HepG2 (cell line): Measurements from ENCODE around the gene PRPSAP2. TPM values are rescaled to one million over a fixed set of nuclear protein-coding genes. Genes with fewer than 3 reads are reported as not detected.

Experiments
- ATAC-seq: fragments of 200-7000 bp; cut with Tn5 transposase; 3 replicates; pipeline ENCODE4 v1.9.1; 2020; ENCODE audit warnings: mild to moderate bottlenecking, moderate library complexity
- BruUV-seq: library from RNA; stranded (reverse); fragments of 400-500 nt; replicated peaks from 2 replicates; lab custom pipeline; 2021; lab: Mats Ljungman, UMichigan
- CTCF ChIA-PET: fragments of 300-600 bp; formaldehyde crosslinking; extraction: SDS; loops from one replicate; lab custom pipeline; 2021; ENCODE audit warnings: low total read pairs, inconsistent platforms, low intra/inter-chr PET ratio; lab: Yijun Ruan, JAX
- POLR2A ChIA-PET: fragments of 350-600 bp; sonication (Branson Sonifier 250); formaldehyde crosslinking; loops from one replicate; lab custom pipeline; 2020; ENCODE audit warnings: antibody characterized with exemption, inconsistent platforms; lab: Yijun Ruan, JAX
- DNase-seq: peaks from one replicate; pipeline ENCODE4 v3.0.0-alpha.2; 2015; ENCODE audit warnings: low spot score
- FAIRE-seq: peaks from 3 replicates; lab custom pipeline; 2011; peaks lifted over from hg19 to GRCh38; lab: Jason Lieb, UNC
- H2AFZ ChIP-seq: one replicate; pipeline ENCODE4 v1.6.1; 2011; ENCODE audit warnings: low read length, inconsistent platforms
- H3K27ac ChIP-seq: fragments of 300-600 bp; 3 replicates; pipeline ENCODE4 v1.8.0; 2011; ENCODE audit warnings: mixed run types, mild to moderate bottlenecking, mixed read lengths, low read length, inconsistent platforms; ENCODE audit not compliant: insufficient read depth; ENCODE audit errors: extremely low read length
- H3K27me3 ChIP-seq, 2 experiments: fragments of 200-600 bp in 1 of 2; 2 replicates in 1 of 2; 3 replicates in 1 of 2; pipeline versions ENCODE4 v1.6.0 to v1.8.0; 2011; ENCODE audit warnings: low read length in 2 of 2, mild to moderate bottlenecking in 2 of 2, moderate library complexity in 2 of 2, inconsistent platforms in 1 of 2; ENCODE audit not compliant: insufficient read depth in 2 of 2, control insufficient read depth in 1 of 2
- H3K36me3 ChIP-seq, 2 experiments: fragments of 200-600 bp in 1 of 2; replicated peaks in 1 of 2; 2 replicates in 1 of 2; 3 replicates in 1 of 2; pipeline versions ENCODE4 v1.5.1 to v1.8.0; 2011; ENCODE audit warnings: low read length in 2 of 2, inconsistent platforms in 1 of 2; ENCODE audit not compliant: insufficient read depth in 2 of 2, control insufficient read depth in 1 of 2
- H3K4me1 ChIP-seq: 2 replicates; pipeline ENCODE4 v1.5.1; 2012; ENCODE audit warnings: low read length, inconsistent platforms; ENCODE audit not compliant: insufficient read depth
- H3K4me2 ChIP-seq: 2 replicates; pipeline ENCODE4 v1.6.0; 2011; ENCODE audit warnings: low read depth, low read length, inconsistent platforms
- H3K4me3 ChIP-seq, 3 experiments: fragments of 200-600 bp in 1 of 3; sonication (generic), shearing (Covaris generic) in 1 of 3; replicated peaks in 1 of 3; 2 replicates each; pipeline ENCODE4 v1.5.1; 2011 to 2016; ENCODE audit warnings: low read length in 3 of 3, inconsistent platforms in 2 of 3, low read depth in 2 of 3, mild to moderate bottlenecking in 2 of 3, control low read depth in 1 of 3, mixed read lengths in 1 of 3; ENCODE audit not compliant: insufficient read depth in 1 of 3
- H3K79me2 ChIP-seq: one replicate; pipeline ENCODE4 v1.6.1; 2011; ENCODE audit warnings: low read length, inconsistent platforms; ENCODE audit not compliant: insufficient read depth
- H3K9ac ChIP-seq: 2 replicates; pipeline ENCODE4 v1.6.0; 2011; ENCODE audit warnings: mild to moderate bottlenecking, low read depth, low read length, inconsistent platforms; ENCODE audit not compliant: insufficient read depth
- H3K9me3 ChIP-seq: 2 replicates; pipeline ENCODE4 v1.5.1; 2012; ENCODE audit warnings: mild to moderate bottlenecking, low read length
- H4K20me1 ChIP-seq: 2 replicates; pipeline ENCODE4 v1.6.0; 2011; ENCODE audit warnings: inconsistent platforms, mild to moderate bottlenecking, low read length, moderate library complexity; ENCODE audit not compliant: insufficient read depth
- ARNTL ChIP-seq: sonication (generic); formaldehyde crosslinking; IDR thresholded peaks from 2 replicates; pipeline ENCODE4 v1.4.0; 2020; ENCODE audit warnings: mild to moderate bottlenecking, missing genetic modification reagents
- HMGA1 ChIP-seq: sonication (generic); formaldehyde crosslinking; conservative IDR thresholded peaks from 2 replicates; pipeline ENCODE4 v1.4.0; 2020; ENCODE audit warnings: missing genetic modification reagents
- JDP2 ChIP-seq: sonication (generic); formaldehyde crosslinking; IDR thresholded peaks from 2 replicates; pipeline ENCODE4 v1.8.1; 2022; ENCODE audit warnings: missing genetic modification reagents, borderline replicate concordance
- SNAI1 ChIP-seq: sonication (generic); formaldehyde crosslinking; IDR thresholded peaks from 2 replicates; pipeline ENCODE4 v1.5.0; 2020; ENCODE audit warnings: mild to moderate bottlenecking, missing genetic modification reagents, borderline replicate concordance
- ZMAT3 ChIP-seq: sonication (generic); formaldehyde crosslinking; conservative IDR thresholded peaks from 2 replicates; pipeline ENCODE4 v1.7.0; 2021; ENCODE audit warnings: missing genetic modification reagents
- ZNF121 ChIP-seq: sonication (generic); formaldehyde crosslinking; IDR thresholded peaks from 2 replicates; pipeline ENCODE4 v1.5.0; 2020; ENCODE audit warnings: mild to moderate bottlenecking, missing genetic modification reagents
- ZNF276 ChIP-seq: sonication (generic); formaldehyde crosslinking; IDR thresholded peaks from 2 replicates; pipeline ENCODE4 v1.4.0; 2020; ENCODE audit warnings: mild to moderate bottlenecking, low read depth, missing genetic modification reagents
- WGBS: methylation state at CpG from one replicate; pipeline ENCODE4 v1.1.6; 2017; ENCODE audit warnings: low lambda C conversion rate; 5-methylcytosine and 5-hydroxymethylcytosine counted together
- in situ Hi-C: cut with HindIII; loops from 2 replicates; pipeline ENCODE4 v1.10.0; 2017; ENCODE audit warnings: low pct_unique_long_range_greater_than_20kb; ENCODE audit not compliant: extremely low pct_ligation_motif_present
- intact Hi-C: fragments of 100-400 bp; cut with micrococcal nuclease; formaldehyde crosslinking; loops from one replicate; pipeline ENCODE4 v1.10.0; 2022; ENCODE audit not compliant: unreplicated experiment
- polyA plus RNA-seq, 8 experiments: library from polyadenylated mRNA; depleted of rRNA in 3 of 8; stranded (reverse) in 7 of 8; unstranded in 1 of 8; fragments of >200 nt; fragmentation: Illumina TruSeq in 4 of 8; extraction: Trizol in 4 of 8; gene quantifications; 2 replicates each; pipeline versions ENCODE4 v1.2.1 to v1.2.3, GENCODE V29; 2011 to 2016; ENCODE audit warnings: low read depth in 4 of 8, missing spikeins in 1 of 8, mixed read lengths in 1 of 8; ENCODE audit not compliant: insufficient read depth in 1 of 8
- total RNA-seq, 5 experiments: library from RNA; depleted of rRNA; stranded (reverse); fragments of >200 nt; fragmentation: Illumina TruSeq; extraction: Trizol; gene quantifications; 2 replicates each; pipeline ENCODE4 v1.2.3, GENCODE V29; 2016; ENCODE audit warnings: low read depth in 1 of 5

PRPSAP2 gene
- total and polyA plus RNA-seq, 2 of the 13 experiments (the other 11 are each of a cell fraction or from before 2014, with no cell fraction given): 34.0 to 58.9 TPM

DNA sequence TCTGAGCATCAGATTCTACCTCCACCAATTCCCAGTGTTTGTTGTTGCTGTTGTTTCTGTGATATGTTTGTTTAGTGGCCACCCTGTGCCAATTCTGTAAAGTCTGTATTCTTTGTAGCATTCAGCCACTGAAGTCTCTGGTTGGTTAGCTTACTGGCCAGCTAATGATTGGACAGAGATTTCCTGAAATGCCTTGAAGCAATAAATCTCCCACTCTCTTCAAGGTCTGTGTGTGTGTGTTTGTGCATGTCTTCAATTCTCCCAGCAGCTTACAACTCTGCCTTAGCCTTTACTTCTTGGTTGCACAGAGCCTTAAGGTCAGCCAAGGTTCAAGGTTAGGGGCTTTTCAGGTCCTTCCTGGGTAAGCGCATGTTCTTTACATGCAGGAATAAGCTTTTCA, 38.2 kb downstream of the PRPSAP2 start (continued):
- TF ChIP-seq ARNTL (CRISPR knock-in tag): no peak
- no peak for TF ChIP-seq JDP2 (CRISPR knock-in tag)
- no peak for TF ChIP-seq ZNF276 (CRISPR knock-in tag)
- no peak for TF ChIP-seq HMGA1 (CRISPR knock-in tag)
- TF ChIP-seq, all 625 proteins: peak for 0

DNA sequence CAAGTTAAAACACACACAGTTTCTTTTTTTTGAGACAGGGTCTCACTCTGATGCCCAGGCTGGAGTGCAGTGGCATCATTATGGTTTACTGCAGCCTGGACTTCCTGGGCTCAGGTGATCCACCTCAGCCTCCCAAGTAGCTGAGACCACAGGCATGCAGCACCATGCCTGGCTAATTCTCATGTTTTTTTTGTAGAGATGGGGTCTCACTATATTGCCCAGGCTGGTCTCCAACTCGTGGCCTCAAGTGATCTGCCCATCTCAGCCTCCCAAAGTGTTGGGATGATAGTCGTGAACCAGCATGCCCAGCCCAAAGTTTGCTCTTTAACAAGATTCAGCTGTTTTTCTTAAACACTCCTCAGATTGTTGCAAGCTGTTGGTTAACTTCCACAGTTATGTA, 39.0 kb downstream of the PRPSAP2 start:
- POLR2A ChIA-PET: no interaction called here
- in situ Hi-C loops: no loop called here
- CTCF ChIA-PET: no interaction called here

More for the DNA sequence above, 39.0 kb downstream of the PRPSAP2 start:
- H3K79me2 ChIP-seq: peaks cover 2% of the 10 kb centered on the region
- no peak overlapping the region for H3K4me3 ChIP-seq
- H4K20me1 ChIP-seq: no peaks in the 10 kb centered on the region
- DNase-seq (no peak), FAIRE-seq (no peak), ATAC-seq (no peak)
- H3K4me1 ChIP-seq: peaks cover 13% of the 10 kb centered on the region
- no TSS peak for BruUV-seq
- TF ChIP-seq ZMAT3: no peak
- TF ChIP-seq SNAI1 (CRISPR knock-in tag): no peak
- peak; percentile 43; the same call in 1 of the 2 replicates for TF ChIP-seq ZNF121 (CRISPR knock-in tag)
- no peak overlapping the region for H3K4me2 ChIP-seq
- H3K27ac ChIP-seq: no peak overlapping the region
- no peak overlapping the region for H2AFZ ChIP-seq
- H3K9me3 ChIP-seq: no peaks in the 10 kb centered on the region
- intact Hi-C loops: no loop called here
- no peak overlapping the region for H3K9ac ChIP-seq
- H3K27me3 ChIP-seq: no peaks in the 10 kb centered on the region
- peaks cover 3 to 16% of the 10 kb centered on the region in 2 experiments; a peak in 3 of 5 replicates for H3K36me3 ChIP-seq
- 100% methylated on average over 2 of the region's 2 CpGs for WGBS
